Fibroblast of pulmonary artery (primary cell): ENCODE results near the gene SPATA12.

Source experiments
- DNase-seq: peaks from one replicate; pipeline ENCODE4 v3.0.0-alpha.2; 2010; ENCODE audit warnings: low read depth
- H3K4me3 ChIP-seq: replicated peaks from 2 replicates; pipeline ENCODE4 v1.5.1; 2011; ENCODE audit warnings: low read depth, mild to moderate bottlenecking, control low read depth, low read length, moderate library complexity
- TF ChIP-seq, protein P1 (sequence below): IDR thresholded peaks from 2 replicates; pipeline ENCODE4 v1.5.1; 2011; ENCODE audit warnings: mild to moderate bottlenecking, control low read depth, low read length, inconsistent platforms; ENCODE audit errors: missing control alignments

Gene SPATA12

DNA sequence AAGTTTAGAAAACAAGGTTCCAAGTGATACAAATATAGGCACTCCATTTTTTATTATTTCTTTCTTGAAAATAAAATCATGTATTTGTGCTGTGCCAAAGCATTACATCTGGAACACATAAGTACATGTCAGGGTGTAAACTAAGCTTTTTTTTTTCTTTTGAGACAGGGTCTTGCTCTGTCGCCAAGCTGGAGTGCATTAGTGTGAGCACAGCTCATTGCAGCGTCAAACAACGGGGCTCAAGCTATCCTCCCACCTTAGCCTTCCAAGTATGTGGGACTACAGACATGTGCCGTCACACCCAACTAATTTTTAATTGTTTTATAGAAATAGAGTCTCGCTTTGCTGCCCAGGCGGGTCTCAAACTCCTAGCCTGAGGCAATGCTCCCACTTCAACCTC is 9.0 kb downstream of the SPATA12 start:
- no peak overlapping the region for H3K4me3 ChIP-seq
- no peak for DNase-seq
- TF ChIP-seq, protein P1, sequence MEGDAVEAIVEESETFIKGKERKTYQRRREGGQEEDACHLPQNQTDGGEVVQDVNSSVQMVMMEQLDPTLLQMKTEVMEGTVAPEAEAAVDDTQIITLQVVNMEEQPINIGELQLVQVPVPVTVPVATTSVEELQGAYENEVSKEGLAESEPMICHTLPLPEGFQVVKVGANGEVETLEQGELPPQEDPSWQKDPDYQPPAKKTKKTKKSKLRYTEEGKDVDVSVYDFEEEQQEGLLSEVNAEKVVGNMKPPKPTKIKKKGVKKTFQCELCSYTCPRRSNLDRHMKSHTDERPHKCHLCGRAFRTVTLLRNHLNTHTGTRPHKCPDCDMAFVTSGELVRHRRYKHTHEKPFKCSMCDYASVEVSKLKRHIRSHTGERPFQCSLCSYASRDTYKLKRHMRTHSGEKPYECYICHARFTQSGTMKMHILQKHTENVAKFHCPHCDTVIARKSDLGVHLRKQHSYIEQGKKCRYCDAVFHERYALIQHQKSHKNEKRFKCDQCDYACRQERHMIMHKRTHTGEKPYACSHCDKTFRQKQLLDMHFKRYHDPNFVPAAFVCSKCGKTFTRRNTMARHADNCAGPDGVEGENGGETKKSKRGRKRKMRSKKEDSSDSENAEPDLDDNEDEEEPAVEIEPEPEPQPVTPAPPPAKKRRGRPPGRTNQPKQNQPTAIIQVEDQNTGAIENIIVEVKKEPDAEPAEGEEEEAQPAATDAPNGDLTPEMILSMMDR: no peak

DNA sequence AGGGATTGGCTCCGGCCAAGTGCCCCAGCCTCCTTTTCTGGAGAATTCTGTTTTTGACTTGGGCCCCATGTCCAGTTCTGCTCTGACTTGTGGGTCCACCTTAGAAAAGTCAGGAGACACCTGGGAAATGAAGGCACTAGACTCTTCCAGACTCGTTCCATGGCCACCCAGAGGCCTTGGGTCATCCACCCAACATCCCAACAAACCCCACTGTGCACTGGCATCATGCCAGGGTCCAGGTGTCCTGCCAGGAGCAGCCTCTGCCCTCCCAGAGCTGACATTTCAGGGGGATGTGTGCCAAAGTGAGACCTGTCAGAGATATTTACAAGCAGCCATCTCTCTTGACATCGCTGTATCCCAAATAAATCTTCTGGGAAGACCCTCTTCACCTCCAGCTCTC is 13.2 kb downstream of the SPATA12 start:
- no peak overlapping the region for H3K4me3 ChIP-seq

DNA sequence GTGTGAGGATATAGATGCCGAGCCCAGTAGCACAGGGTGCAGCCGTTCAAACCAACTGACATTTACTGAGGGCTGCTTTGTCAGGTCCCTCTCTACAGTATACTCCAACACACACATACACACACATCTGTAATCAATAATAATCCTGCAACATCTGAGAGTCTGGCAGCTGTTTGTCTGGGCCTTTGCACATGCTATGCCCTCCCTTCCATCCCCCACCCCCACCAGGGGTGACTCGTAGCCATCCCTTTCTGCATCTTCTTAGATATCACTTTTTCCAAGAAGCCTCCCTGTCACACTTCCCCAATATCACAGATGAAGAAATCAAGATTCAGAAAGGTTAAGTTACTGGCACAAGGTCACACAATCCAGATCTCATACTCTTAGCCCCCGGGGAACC is 13.7 kb downstream of the SPATA12 start:
- DNase-seq: no peak
- no peak overlapping the region for H3K4me3 ChIP-seq
- TF ChIP-seq, protein P1: no peak

More for the DNA sequence above, 13.2 kb downstream of the SPATA12 start:
- TF ChIP-seq, protein P1: no peak
- DNase-seq: no peak

DNA sequence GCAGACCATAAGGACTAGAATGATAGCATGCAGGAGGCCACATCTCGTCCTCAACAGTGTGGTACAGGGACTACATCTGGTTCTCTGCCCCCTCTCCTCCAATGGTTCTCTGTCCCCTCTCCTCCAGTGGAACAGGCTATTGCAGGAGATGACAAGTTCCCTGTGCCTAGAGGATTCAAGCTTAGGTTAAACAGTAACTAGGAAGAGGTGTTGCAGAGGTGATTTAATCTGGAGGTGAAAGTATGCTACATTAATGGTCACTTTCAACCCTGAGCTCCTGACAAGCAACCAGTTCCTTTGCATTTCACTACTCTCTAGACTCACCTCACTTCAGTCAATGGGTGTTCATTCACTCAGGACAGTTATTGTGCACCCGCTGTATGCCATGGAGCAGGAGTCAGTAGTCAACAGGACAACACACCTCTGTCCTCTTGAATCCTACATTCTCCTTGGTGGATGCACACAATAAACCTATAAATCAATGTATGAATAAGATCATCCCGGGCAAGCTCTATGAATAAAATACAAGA is 16.0 kb downstream of the SPATA12 start:
- TF ChIP-seq, protein P1: no peak
- no peak for DNase-seq
- no peak overlapping the region for H3K4me3 ChIP-seq

DNA sequence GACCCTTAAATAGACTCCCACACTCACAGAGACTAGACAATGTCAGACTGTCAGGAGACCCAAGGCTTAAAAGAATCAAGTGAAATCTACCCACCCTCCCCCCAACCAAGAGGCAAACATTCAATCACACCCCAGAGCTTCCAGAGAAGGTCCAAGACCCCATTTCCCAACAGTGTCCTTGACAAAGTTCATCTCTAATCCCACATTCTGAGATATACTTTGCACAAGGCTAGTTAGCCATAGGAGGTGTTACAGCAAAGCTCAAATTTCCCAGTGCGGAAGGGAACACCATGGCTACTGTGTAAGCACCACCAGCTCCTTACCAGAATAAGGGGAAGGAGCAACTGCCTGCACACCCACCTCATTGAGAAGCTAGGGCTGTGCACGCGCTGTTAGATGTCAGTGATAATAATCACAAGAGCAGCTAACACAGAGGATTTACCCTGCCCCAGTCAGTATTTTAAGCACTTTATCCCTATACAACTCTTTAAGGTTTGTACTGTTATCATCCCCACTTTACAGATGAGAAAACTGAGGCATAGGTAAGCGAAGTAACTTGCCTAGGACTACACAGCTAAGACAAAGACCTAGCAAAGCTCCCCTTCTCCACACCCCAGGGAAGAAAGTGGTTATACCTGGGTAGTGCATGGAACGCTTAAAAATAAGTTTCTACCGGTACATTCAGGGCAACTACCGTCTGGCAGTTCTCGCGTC is 17.3 kb downstream of the SPATA12 start:
- H3K4me3 ChIP-seq: peak overlapping the region; percentile 74
- no peak for DNase-seq
- TF ChIP-seq, protein P1: no peak

DNA sequence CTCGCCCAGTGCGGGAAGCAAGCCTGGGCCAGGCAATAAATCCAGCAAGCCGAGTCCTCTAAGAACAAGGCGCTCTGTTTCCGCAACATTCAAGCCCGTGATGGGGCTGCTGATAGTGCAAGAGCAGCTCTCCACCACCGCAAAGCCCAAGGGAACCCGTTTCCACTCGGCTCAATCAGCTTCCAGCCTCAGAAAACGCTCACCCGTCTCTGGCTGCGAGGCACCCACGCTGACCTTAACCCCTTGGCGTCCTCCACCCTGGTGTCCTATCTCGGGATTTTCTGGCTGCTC is 17.8 kb downstream of the SPATA12 start:
- H3K4me3 ChIP-seq: peak overlapping the region; percentile 74
- peak; percentile 60 for DNase-seq
- TF ChIP-seq, protein P1: no peak
